HG03342 (cell line): ENCODE data around the gene GGN.
"Not testable (repeated sequence)": the region's sequence is repeated elsewhere in the genome, so short reads cannot be mapped to it uniquely, and the experiment has no call there.

Experiments
- ATAC-seq: cut with Tn5 transposase; IDR thresholded peaks from one replicate; pipeline ENCODE4 v1.9.1; 2021; ENCODE audit warnings: mild to moderate bottlenecking, moderate library complexity; ENCODE audit not compliant: unreplicated experiment

GGN gene, protein sequence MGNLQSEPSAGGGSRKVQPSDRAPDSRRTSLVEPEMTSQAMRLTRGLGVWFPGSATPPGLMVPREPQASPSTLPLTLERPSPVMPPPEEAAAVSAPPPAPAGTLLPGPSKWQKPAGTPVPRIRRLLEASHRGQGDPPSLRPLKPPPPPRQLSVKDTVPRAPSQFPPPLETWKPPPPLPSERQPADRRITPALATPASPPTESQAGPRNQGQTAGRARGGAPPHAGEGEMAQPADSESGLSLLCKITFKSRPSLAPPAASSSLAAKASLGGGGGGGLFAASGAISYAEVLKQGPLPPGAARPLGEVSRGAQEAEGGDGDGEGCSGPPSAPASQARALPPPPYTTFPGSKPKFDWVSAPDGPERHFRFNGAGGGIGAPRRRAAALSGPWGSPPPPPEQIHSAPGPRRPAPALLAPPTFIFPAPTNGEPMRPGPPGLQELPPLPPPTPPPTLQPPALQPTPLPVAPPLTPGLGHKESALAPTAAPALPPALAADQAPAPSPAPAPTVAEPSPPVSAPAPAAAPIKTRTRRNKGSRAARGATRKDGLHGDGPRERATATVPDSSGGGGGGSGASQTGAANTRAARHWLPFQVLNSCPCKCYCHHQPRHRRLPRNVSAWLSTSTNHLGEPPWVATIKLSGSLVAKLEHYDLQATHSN

DNA sequence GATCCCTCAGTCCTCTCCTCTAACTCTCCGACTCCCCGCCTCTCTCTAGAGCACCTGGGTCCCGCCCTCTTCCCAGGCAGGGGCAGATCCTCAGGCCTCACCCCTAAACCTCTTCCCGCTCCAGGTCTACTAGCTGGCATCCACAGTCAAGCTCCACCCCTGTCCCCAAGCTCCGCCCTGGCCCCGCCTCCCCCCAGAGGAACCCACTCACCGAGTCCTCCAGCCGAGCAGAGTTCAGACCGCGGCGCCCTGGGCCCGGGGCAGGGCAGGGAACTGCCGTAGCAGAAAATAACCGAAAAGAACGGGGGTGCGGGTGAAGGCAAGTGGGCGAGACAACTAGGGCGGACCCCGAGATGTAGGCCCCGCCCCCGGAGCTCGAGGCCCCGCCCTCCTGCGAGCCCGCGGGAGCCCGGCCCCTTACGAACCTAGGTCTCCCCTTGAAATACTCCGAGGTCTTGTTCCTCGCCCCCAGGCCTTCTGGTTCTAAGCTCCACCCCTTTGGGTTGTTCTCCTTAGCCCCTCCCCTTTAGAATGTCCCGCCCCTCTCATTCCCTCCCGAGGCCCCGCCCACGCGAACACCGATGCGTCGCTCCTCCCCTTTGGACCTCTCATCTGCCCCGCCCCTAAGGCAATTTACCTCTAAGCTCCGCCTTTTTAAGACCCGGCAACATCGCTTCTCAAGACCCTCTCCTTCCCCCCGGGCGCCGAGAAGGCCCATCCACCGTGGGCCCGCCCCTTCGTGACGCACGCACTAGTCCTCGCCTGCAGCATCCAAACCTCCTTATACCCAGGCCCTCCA is at the start of gene GGN:
Gene GGN, minus strand, starts transcription at position 485 of the 799 bp plus-strand sequence. CDS start 773 bp downstream, outside the sequence.
- peak; percentile 51 for ATAC-seq

DNA sequence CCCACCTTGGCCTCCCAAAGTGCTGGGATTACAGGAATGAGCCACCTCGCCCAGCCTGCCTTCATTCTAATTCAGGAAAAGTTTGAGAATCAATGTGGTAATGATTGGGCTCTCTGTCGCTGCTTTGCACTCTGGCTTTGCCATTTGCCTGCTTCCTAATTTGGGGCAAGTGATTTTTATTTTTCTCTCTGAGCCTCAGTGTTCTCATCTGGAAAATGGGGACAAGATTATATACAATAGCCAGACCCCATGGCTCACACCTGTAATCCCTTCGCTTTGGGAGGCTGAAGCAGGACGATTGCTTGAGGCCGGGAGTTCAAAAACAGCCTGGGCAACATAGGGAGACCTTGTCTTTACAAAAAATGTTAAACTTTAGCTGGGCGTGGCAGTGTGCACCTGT is 49.5 kb upstream of the GGN start:
- no peak for ATAC-seq

DNA sequence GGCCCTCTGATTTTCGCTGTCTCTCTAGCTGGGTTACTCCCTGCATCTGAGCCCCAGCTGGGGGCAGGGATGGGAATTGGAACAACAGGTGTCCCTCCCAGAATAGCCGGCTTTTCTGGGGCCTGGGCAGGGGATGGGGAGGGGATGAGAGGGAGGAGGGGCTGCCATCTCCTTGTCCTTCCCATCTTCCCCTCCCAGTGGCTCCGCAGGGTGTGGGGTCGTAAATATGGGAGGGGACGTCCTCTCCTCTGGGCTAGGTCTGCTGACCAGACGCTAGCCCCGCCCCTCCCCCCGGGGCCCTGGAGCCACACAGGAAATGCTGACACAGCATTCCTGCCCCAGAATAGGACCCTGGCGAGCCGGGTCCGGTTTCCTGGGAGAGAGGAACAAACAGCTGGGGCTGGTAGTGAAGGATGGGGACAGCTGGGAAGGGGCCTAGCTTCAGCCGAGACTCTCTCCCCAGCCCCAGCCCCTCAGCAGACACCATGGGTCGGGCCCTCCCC is 46.8 kb upstream of the GGN start:
- ATAC-seq, result no peak

DNA sequence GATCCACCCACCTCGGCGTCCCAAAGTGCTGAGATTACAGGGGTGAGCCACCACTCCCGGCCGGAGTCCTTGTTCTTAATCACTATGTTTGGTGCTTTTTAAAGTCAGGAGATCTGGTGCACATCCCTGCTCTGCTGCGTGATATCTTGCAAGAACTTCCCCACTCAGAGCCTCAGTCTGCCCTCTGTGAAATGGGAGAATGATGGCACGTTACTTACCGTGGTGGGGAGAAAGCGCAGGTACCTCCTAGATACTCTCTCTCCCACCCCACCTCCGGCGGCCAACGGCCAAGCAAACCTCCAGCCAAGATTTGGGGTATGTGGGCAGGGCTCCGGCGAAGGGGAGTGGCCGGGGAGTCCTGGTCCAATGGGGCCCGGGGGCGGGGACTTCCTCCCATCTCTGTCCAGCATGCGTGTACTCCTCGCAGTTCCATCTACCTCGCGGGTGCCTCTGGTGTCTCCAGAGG is 45.5 kb upstream of the GGN start, which contains the start of gene RYR1:
Gene RYR1, plus strand, starts transcription at position 424 of the 466 bp plus-strand sequence. CDS start 139 bp downstream, outside the sequence.
- no peak for ATAC-seq

DNA sequence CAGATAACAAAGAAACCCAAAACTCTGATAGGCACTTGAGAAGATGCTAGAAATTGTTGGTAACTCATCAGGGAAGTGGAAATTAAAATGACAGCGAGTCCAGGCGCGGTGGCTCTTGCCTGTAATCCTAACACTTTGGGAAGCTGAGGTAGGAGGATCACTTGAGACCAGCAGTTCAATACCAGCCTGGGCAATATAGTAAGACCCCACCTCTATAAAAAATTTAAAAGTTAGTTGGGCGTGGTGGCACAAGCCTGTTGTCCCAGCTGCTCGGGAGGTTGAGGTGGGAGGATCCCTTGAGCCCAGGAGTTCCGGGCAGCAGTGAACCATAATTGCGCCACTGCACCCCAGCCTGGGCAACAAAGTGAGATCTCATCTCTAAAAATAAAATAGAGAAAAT is 43.1 kb upstream of the GGN start:
- no peak for ATAC-seq

- no peak for ATAC-seq
These were observed 42.0 kb upstream of the GGN start for GRCh38 chr19:38429811-38430156.

DNA sequence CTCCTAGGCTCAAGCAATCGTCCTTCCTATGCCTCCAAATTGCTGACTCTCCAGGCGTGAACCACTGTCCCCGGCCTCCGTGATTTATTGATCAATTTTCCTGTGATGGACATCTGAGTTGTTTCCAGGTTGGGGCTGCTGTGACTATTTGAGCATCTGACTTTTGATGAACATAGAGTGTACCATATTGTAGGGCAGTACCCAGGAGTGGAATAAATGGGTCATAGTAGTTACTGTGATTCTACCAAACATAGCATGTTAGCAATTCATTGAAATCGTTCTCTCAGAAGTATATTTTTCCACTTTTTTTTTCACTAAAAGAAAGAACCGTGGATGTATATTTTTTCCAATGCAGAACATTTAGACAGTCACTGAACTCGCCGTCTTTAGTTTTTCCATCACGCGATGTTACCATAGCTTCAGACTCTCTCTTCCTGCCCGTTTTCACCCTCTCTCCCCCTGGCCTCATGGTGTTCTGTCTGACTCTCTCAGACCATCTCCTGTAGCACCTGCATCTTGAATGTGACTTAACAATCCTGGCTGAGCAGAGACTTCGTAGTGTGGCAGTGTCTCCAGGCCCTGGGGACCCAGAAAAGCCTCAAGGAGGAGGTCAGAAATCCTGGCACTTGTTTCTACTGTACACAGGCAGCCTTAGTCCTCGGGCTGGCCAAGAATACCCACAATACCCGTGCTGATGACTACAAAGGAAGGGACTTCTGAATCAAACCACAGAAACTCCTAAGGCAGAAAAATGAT is 41.4 kb upstream of the GGN start:
- no peak for ATAC-seq

DNA sequence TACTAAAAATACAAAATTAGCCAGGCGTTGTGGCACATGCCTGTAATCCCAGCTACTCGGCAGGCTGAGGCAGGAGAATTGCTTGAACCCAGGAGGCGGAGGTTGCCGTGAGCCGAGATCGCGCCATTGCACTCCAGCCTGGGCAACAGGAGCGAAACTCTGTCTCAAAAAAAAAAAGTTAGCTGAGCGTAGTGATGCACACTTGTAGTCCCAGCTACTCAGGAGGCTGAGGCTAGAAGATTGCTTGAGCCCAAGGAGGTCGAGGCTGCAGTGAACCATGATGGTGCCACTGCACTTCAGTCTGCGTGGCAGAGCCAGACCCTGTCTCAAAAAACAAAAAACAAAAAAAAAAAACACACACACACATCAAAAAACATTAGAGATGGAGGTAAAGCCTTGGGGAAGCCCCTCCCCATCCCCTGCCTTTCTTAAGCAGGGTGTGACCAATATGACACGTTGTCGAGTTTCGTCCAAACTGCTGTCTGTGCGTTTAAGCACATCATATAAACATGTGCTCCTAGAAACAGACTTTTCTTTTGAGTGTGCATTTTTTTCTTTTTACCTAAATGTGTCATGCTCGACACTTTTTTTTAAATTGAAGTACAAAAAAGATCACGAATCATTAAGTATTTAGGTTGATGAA is 39.3 kb upstream of the GGN start:
- not testable (repeated sequence) for ATAC-seq

DNA sequence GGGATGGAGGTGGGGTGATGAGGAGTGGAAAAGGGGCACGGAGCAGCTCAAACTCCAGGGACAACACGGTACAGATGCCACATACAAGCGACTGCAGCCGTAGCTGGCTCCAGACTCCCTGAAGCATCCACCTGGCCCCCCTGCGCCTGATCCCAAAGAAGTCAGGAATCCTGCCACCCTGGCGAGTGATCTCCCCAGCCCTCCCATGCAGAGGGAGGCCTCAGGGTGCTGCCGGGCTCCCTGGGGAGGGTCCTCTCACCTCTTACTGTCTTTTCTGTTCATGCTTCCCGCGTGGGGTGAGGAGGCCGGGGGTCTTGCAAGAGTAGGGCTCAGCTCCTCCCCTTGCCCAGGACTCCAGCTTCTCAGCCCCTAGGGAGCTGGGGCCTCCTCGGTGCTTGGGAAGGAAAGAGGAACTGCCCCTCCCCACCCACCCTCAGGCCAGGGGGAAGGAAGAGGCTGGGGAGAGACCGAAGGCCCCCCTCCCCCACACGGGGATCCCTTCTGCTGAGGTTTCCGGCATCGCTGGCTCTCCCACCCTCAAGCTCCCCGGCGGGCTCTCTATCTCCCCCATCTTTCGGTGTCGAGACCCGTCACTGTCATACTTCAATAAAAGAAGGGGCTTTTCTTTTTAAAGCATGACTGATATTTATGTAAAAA is 38.1 kb upstream of the GGN start, which contains the start of gene RASGRP4:
Gene RASGRP4, minus strand, starts transcription at position 410 of the 657 bp plus-strand sequence. Its CDS starts 128 bp downstream, at position 282.
- ATAC-seq, result no peak

- no peak for ATAC-seq
These were observed 37.5 kb upstream of the GGN start for GRCh38 chr19:38425222-38425809.

- ATAC-seq, result no peak
These were observed 36.4 kb upstream of the GGN start for GRCh38 chr19:38424272-38424671.

DNA sequence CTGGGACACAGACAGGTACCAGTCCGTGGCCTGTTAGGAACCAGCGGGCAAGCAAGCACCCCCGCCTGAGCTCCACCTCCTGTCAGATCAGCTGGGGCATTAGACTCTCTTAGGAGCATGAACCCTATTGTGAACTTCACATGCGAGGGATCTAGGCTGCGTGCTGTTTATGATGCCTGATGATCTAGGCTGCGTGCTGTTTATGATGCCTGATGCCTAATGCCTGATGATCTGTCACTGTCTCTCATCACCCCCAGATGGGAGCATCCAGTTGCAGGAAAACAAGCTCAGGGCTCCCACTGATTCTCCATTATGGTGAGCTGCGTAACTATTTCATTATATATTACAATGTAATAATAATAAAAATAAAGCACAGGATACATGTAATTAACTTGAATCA is 34.6 kb upstream of the GGN start:
- no peak for ATAC-seq

GRCh38 chr19:38421856-38422255 is 34.0 kb upstream of the GGN start:
- ATAC-seq, result no peak

DNA sequence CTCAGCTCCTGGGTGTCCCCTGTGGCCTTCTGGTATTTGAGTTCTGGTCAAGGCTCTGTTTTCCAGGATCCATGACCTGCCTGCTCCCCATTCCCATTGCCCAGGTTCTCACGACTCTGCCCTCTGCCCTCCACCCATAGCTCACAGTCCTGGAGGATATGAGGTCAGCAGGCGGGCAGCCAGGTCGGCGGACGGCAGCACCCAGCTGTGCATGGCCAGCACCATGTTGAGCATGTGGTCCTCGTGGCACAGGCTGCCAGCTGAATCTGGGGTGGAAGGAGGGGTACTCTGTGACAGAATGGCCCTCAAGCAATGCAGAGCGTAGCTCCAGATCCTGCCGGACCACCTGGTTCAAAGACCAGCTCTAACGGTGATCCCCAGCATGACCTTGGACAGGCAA is 33.1 kb upstream of the GGN start:
- no peak for ATAC-seq

GRCh38 chr19:38417544-38418506 is 30.0 kb upstream of the GGN start:
- no peak for ATAC-seq

DNA sequence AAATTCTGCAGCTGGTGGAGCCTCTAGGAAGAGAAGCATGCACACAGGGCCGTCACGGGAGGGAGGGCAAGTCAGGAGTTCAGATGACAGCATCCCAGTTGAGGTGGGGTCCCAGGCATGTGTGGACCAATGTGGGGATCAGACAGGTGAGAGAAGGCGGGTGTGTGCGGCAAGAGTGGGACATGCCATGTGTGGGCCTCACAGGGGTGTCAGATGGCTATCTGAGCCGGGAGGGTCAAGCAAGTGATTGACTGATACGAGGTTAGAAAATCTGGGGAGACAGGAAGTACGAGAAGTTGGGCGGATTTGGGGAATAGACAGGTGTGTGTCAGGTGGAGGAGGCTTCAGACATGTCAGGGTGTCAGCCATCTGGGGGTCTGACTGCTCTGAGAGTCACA is 29.3 kb upstream of the GGN start:
- no peak for ATAC-seq

- ATAC-seq, result no peak
These were observed 25.6 kb upstream of the GGN start for GRCh38 chr19:38413416-38413815.

- no peak for ATAC-seq
These were observed 25.1 kb upstream of the GGN start for GRCh38 chr19:38412961-38413360.
